ENCODE results near the gene FOXN1. TPM values are rescaled to one million over a fixed set of nuclear protein-coding genes. Genes with fewer than 3 reads are reported as not detected.
"Not testable (repeated sequence)": the region's sequence is repeated elsewhere in the genome, so short reads cannot be mapped to it uniquely, and the experiment has no call there.

Gene FOXN1
- total and polyA plus RNA-seq, 5 donors from 2014 or later: not detected

DNA sequence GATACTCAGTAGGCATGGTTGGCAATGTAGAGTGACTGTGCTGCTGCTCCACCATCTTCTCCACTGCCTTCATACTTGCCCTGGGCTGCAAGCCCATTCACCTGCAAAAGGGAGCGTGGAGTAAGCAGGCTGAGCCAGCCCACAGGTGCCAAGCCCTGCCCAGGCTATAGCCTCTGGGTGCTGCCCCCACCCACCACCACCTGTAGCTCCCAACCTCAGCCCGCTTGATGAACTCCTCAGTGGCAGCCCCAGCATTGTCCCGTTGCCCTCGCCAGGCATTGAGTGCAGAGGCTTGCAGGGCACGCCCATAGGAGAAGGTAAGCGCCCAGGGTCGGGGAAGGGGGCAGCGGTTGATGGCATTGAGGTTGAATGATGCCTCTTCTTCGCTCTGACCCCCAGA lies 67.4 kb downstream of the FOXN1 start:
- Histone ChIP-seq H3K4me1 (ENCODE audit: control insufficient read depth, insufficient read depth, low read length, poor library complexity, severe bottlenecking) (peaks cover 51% of the 10 kb centered on the region), H3K27ac (ENCODE audit: insufficient read depth, low read length, poor library complexity, severe bottlenecking) (no peak overlapping the region), H3K9me3 (ENCODE audit: control insufficient read depth in 2 of 2, low read length in 2 of 2) (no peaks in the 10 kb centered on the region), H3K4me3 (ENCODE audit: low read depth, low read length) (no peak overlapping the region), H3K27me3 (ENCODE audit: control insufficient read depth, insufficient read depth, low read length) (no peaks in the 10 kb centered on the region), H3K36me3 (ENCODE audit: control insufficient read depth, insufficient read depth, low read length) (no peaks in the 10 kb centered on the region)
- Mint-ChIP-seq H3K4me1 (peaks cover 16 to 76% (median 48%) of the 10 kb centered on the region in 4 donors), H3K9me3 (peaks cover 0 to 1% (median 0%) of the 10 kb centered on the region in 7 donors), H3K36me3 (peaks cover 3% of the 10 kb centered on the region), H3K27ac (no peak overlapping the region), H3K4me3 (peak overlapping the region in 3 of 4 donors; percentile 15 to 99 (median 98)), H3K27me3 (no peaks in the 10 kb centered on the region)
- ATAC-seq (ENCODE audit: low read depth in 2 of 2) (no peak), DNase-seq (no peak)

DNA sequence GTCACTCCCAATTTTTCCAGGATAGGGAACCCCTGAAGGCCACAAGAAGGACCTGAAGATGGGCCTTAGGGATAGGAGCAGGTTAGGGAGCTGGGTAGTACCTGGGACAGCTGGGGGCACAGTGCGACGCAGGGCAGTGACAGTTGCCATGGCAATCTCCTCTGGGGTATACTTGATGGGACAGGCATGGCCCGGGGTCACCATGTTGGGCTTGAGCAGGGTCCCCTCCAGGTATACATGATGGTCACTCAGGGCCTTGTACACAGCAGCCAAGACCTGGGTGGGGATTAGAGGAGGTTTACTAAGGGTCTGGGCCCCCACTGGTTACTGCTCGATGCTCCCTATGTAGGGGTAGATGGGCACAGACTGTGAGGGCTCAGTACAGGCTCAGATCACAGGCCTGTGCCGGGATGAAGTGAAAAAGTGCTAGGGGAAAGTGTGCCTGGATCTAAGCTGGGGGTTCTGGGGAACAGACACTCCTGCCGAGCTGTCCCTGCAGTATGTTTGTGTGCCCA lies 67.9 kb downstream of the FOXN1 start:
- Histone ChIP-seq H3K4me1 (ENCODE audit: control insufficient read depth, insufficient read depth, low read length, poor library complexity, severe bottlenecking) (peaks cover 46% of the 10 kb centered on the region), H3K27me3 (ENCODE audit: control insufficient read depth, insufficient read depth, low read length) (no peaks in the 10 kb centered on the region), H3K9me3 (ENCODE audit: control insufficient read depth in 2 of 2, low read length in 2 of 2) (no peaks in the 10 kb centered on the region), H3K4me3 (ENCODE audit: low read depth, low read length) (no peak overlapping the region), H3K36me3 (ENCODE audit: control insufficient read depth, insufficient read depth, low read length) (no peaks in the 10 kb centered on the region), H3K27ac (ENCODE audit: insufficient read depth, low read length, poor library complexity, severe bottlenecking) (no peak overlapping the region)
- Mint-ChIP-seq H3K4me1 (peaks cover 14 to 71% (median 45%) of the 10 kb centered on the region in 4 donors), H3K36me3 (peaks cover 3% of the 10 kb centered on the region), H3K27ac (no peak overlapping the region), H3K27me3 (no peaks in the 10 kb centered on the region), H3K9me3 (no peaks in the 10 kb centered on the region), H3K4me3 (peak overlapping the region in 3 of 4 donors; percentile 24 to 73 (median 70))
- DNase-seq (no peak), ATAC-seq (ENCODE audit: low read depth in 2 of 2) (no peak)

DNA sequence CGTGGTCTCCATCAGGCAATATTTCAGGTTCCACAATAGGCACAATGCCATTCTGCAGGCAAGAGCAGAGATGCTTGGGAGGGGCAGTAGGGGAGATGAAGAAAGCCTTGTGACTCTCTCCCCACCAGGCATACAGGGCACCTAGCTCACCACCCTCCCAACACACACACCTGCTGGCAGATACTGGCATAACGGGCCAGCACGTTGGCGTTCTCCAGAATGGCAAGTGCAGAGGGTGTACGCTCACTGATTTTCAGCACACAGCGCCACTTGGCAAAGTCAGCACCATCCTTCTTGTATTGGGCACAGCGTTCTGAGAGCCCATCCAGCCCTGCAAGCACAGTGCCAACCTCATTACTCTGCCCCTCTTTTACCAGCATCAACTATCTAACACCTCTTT lies 68.4 kb downstream of the FOXN1 start:
- ATAC-seq (ENCODE audit: low read depth in 2 of 2) (no peak), DNase-seq (peak in 2 of 3 donors; percentile 16 to 38)
- no peaks in the 10 kb centered on the region for H3K36me3 ChIP-seq (ENCODE audit: control insufficient read depth, insufficient read depth, low read length)
- peak overlapping the region in 2 of 4 donors; percentile 70 to 73 for H3K4me3 Mint-ChIP-seq
- peaks cover 41% of the 10 kb centered on the region for H3K4me1 ChIP-seq (ENCODE audit: control insufficient read depth, insufficient read depth, low read length, poor library complexity, severe bottlenecking)
- H3K27me3 ChIP-seq (ENCODE audit: control insufficient read depth, insufficient read depth, low read length): no peaks in the 10 kb centered on the region
- H3K4me3 ChIP-seq (ENCODE audit: low read depth, low read length): no peak overlapping the region
- no peaks in the 10 kb centered on the region for H3K27me3 Mint-ChIP-seq
- peaks cover 12 to 66% (median 43%) of the 10 kb centered on the region in 4 donors for H3K4me1 Mint-ChIP-seq
- H3K36me3 Mint-ChIP-seq: peaks cover 3% of the 10 kb centered on the region
- H3K9me3 Mint-ChIP-seq: no peaks in the 10 kb centered on the region
- H3K27ac ChIP-seq (ENCODE audit: insufficient read depth, low read length, poor library complexity, severe bottlenecking): no peak overlapping the region
- H3K9me3 ChIP-seq (ENCODE audit: control insufficient read depth in 2 of 2, low read length in 2 of 2): no peaks in the 10 kb centered on the region
- no peak overlapping the region for H3K27ac Mint-ChIP-seq

- Mint-ChIP-seq H3K27me3 (no peaks in the 10 kb centered on the region), H3K36me3 (peaks cover 7% of the 10 kb centered on the region), H3K4me1 (peaks cover 7 to 59% (median 39%) of the 10 kb centered on the region in 4 donors), H3K4me3 (peak overlapping the region in 3 of 4 donors; percentile 71 to 90 (median 79)), H3K9me3 (no peaks in the 10 kb centered on the region), H3K27ac (peak overlapping the region in 1 of 3 donors; percentile 36)
- Histone ChIP-seq H3K9me3 (ENCODE audit: control insufficient read depth in 2 of 2, low read length in 2 of 2) (no peaks in the 10 kb centered on the region), H3K4me1 (ENCODE audit: control insufficient read depth, insufficient read depth, low read length, poor library complexity, severe bottlenecking) (peaks cover 34% of the 10 kb centered on the region), H3K27me3 (ENCODE audit: control insufficient read depth, insufficient read depth, low read length) (no peaks in the 10 kb centered on the region), H3K4me3 (ENCODE audit: low read depth, low read length) (no peak overlapping the region), H3K36me3 (ENCODE audit: control insufficient read depth, insufficient read depth, low read length) (no peaks in the 10 kb centered on the region), H3K27ac (ENCODE audit: insufficient read depth, low read length, poor library complexity, severe bottlenecking) (no peak overlapping the region)
- DNase-seq: no peak
- no peak for ATAC-seq (ENCODE audit: low read depth in 2 of 2)
These were observed 69.1 kb downstream of the FOXN1 start for GRCh38 chr17:28575126-28575795.

DNA sequence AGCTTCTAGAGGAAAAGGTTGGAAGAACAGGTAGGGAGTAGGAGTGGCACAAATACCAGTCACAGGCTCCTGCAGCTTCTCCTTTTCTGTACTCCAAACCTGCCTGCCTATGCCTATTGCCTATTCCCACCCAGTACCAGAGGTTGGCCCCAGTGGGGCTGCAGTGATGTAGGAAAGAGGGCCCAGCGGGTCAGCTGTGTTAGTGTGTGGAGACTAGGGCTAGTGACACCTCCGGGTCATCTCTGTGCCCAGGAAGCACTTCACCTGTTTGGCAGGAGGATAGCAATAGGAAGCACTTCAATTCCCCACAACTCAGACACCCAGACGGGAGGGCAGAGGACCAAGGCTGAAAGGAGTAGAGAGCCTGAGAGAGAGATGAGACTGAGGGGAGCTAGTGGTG lies 69.9 kb downstream of the FOXN1 start:
- peak overlapping the region; percentile 46 for H3K4me3 ChIP-seq (ENCODE audit: low read depth, low read length)
- peak overlapping the region; percentile 79 to 96 (median 90) for H3K4me3 Mint-ChIP-seq
- peaks cover 7 to 56% (median 41%) of the 10 kb centered on the region in 4 donors for H3K4me1 Mint-ChIP-seq
- not testable (repeated sequence) for H3K9me3 Mint-ChIP-seq; H3K27ac ChIP-seq (ENCODE audit: insufficient read depth, low read length, poor library complexity, severe bottlenecking); H3K36me3 Mint-ChIP-seq; H3K9me3 ChIP-seq (ENCODE audit: control insufficient read depth in 2 of 2, low read length in 2 of 2); H3K36me3 ChIP-seq (ENCODE audit: control insufficient read depth, insufficient read depth, low read length); H3K27me3 ChIP-seq (ENCODE audit: control insufficient read depth, insufficient read depth, low read length); ATAC-seq (ENCODE audit: low read depth in 2 of 2); DNase-seq; H3K27me3 Mint-ChIP-seq
- peaks cover 28% of the 10 kb centered on the region for H3K4me1 ChIP-seq (ENCODE audit: control insufficient read depth, insufficient read depth, low read length, poor library complexity, severe bottlenecking)
- peak overlapping the region; percentile 79 to 95 (median 95) for H3K27ac Mint-ChIP-seq

DNA sequence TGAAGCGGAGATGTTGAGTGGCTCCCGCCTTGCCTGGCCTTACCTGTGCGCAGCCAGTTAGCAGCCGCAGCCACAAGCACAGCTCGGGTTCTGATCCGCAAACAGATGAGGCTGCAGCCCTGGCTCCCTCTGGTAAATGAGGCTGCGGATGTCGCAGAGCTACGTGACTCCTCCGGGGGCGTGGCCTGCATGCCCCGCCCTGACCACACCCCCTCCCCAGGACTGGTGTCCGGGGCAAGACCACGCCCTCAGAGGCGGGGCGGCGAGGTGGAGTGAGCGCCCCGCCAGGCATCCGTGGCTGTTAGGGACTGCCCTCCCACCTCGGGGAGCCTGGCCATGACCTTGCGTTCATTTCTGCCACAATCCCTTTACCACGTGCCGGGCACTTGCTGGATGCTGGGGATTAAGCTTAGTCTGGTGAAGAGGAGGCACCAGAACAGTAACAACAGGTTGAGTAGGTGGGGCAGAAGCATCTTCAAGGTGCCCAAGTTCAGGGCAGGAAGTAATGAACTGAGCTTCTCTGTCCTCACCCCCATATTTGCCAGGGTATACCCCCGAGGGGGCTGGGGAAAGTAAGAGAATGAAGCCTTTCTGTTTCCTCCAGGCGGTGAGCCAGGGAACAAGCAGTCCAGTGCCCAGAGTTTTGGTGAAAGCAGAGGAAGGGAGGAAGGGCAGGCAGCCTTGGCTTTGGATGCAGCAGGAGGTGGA lies 70.8 kb downstream of the FOXN1 start, which contains the start of gene ALDOC:
TSS of gene ALDOC (minus strand) at position 138 of the 708 bp plus-strand sequence. CDS start 1,363 bp downstream, outside the sequence.
- peaks cover 25% of the 10 kb centered on the region for H3K4me1 ChIP-seq (ENCODE audit: control insufficient read depth, insufficient read depth, low read length, poor library complexity, severe bottlenecking)
- Mint-ChIP-seq H3K4me3 (peak within 1 kb of the TSS; percentile 79 to 96 (median 90)), H3K27me3 (no peaks in the 10 kb centered on the region), H3K9me3 (no peaks in the 10 kb centered on the region), H3K27ac (peak within 1 kb of the TSS; percentile 93 to 95 (median 95)), H3K4me1 (peaks cover 5 to 51% (median 37%) of the 10 kb centered on the region in 4 donors), H3K36me3 (peaks cover 7% of the 10 kb centered on the region)
- no peaks in the 10 kb centered on the region for H3K36me3 ChIP-seq (ENCODE audit: control insufficient read depth, insufficient read depth, low read length)
- peak within 1 kb of the TSS; percentile 74 for H3K4me3 ChIP-seq (ENCODE audit: low read depth, low read length)
- peak; percentile 97 to 99 for ATAC-seq (ENCODE audit: low read depth in 2 of 2)
- H3K9me3 ChIP-seq (ENCODE audit: control insufficient read depth in 2 of 2, low read length in 2 of 2): no peaks in the 10 kb centered on the region
- DNase-seq: peak; percentile 97 to 98 (median 98)
- H3K27ac ChIP-seq (ENCODE audit: insufficient read depth, low read length, poor library complexity, severe bottlenecking): peak within 1 kb of the TSS; percentile 59
- no peaks in the 10 kb centered on the region for H3K27me3 ChIP-seq (ENCODE audit: control insufficient read depth, insufficient read depth, low read length)

- H3K27ac Mint-ChIP-seq: peak overlapping the region in 2 of 3 donors; percentile 95
These were observed 71.3 kb downstream of the FOXN1 start for GRCh38 chr17:28577466-28577824.

More at GRCh38 chr17:28577466-28577824, 71.3 kb downstream of the FOXN1 start:
- Mint-ChIP-seq H3K9me3 (no peaks in the 10 kb centered on the region), H3K36me3 (peaks cover 7% of the 10 kb centered on the region), H3K4me3 (peak overlapping the region in 1 of 4 donors; percentile 79), H3K4me1 (peaks cover 0 to 46% (median 32%) of the 10 kb centered on the region in 4 donors), H3K27me3 (no peaks in the 10 kb centered on the region)
- Histone ChIP-seq H3K9me3 (ENCODE audit: control insufficient read depth in 2 of 2, low read length in 2 of 2) (no peaks in the 10 kb centered on the region), H3K27me3 (ENCODE audit: control insufficient read depth, insufficient read depth, low read length) (no peaks in the 10 kb centered on the region), H3K4me1 (ENCODE audit: control insufficient read depth, insufficient read depth, low read length, poor library complexity, severe bottlenecking) (peaks cover 19% of the 10 kb centered on the region), H3K4me3 (ENCODE audit: low read depth, low read length) (peak overlapping the region; percentile 74), H3K36me3 (ENCODE audit: control insufficient read depth, insufficient read depth, low read length) (no peaks in the 10 kb centered on the region), H3K27ac (ENCODE audit: insufficient read depth, low read length, poor library complexity, severe bottlenecking) (peak overlapping the region; percentile 59)
- ATAC-seq (ENCODE audit: low read depth in 2 of 2) (no peak), DNase-seq (no peak)

All from CD4-positive, CD25-positive, alpha-beta regulatory T cell (primary cell).